ENCODE data around the gene MAP2K6.

DNA sequence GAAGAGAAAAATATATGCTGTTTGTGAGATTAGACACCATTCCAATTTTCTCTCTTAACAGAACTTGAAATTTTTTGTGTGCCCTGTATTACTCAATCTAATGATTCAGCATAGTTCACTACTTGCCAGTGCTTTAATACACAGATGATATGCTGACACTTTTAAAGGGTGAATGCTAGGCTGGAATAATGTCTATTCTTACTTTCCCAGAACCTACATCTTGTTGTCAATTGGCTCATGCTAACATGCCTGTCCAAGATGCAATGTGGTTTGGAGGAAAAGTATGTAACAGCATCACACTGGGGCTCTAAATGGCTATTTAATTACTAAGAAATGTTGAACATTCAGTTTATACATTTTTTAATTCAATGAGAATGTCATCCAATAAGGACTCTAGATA is 7.6 kb upstream of the MAP2K6 start:
- TF ChIP-seq POLR2A (IDR thresholded peaks at IDR 0.05): no peak
- TF ChIP-seq, protein P1, sequence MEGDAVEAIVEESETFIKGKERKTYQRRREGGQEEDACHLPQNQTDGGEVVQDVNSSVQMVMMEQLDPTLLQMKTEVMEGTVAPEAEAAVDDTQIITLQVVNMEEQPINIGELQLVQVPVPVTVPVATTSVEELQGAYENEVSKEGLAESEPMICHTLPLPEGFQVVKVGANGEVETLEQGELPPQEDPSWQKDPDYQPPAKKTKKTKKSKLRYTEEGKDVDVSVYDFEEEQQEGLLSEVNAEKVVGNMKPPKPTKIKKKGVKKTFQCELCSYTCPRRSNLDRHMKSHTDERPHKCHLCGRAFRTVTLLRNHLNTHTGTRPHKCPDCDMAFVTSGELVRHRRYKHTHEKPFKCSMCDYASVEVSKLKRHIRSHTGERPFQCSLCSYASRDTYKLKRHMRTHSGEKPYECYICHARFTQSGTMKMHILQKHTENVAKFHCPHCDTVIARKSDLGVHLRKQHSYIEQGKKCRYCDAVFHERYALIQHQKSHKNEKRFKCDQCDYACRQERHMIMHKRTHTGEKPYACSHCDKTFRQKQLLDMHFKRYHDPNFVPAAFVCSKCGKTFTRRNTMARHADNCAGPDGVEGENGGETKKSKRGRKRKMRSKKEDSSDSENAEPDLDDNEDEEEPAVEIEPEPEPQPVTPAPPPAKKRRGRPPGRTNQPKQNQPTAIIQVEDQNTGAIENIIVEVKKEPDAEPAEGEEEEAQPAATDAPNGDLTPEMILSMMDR (IDR thresholded peaks at IDR 0.05 in 8 of 11, conservative IDR thresholded peaks at IDR 0.05 in 3 of 11): no peak

Data from spleen (tissue), 7 donors.